A549 (cell line): ENCODE results near the gene SEC11A. TPM values are rescaled to one million over a fixed set of nuclear protein-coding genes. Genes with fewer than 3 reads are reported as not detected.
A peak's percentile ranks its signal among the peaks of the same experiment; 100 is the strongest.
"Not testable (repeated sequence)": the region's sequence is repeated elsewhere in the genome, so short reads cannot be mapped to it uniquely, and the experiment has no call there.

Source experiments
- ATAC-seq, 2 experiments: fragments of 200-7000 bp in 1 of 2; fragments of >200 bp in 1 of 2; cut with Nextera tagmentation in 1 of 2; cut with Tn5 transposase in 1 of 2; 3 replicates each; pipeline versions ENCODE4 v1.8.0 to v1.9.1; 2018 to 2020; ENCODE audit warnings: mild to moderate bottlenecking in 1 of 2, moderate library complexity in 1 of 2
- CTCF ChIA-PET: fragments of 300-600 bp; sonication (Branson Sonifier 250); formaldehyde crosslinking; extraction: SDS; loops from one replicate; lab custom pipeline; 2021; ENCODE audit warnings: antibody characterized with exemption, inconsistent platforms; lab: Yijun Ruan, JAX
- POLR2A ChIA-PET: fragments of 350-600 bp; formaldehyde crosslinking; extraction: SDS; loops from one replicate; lab custom pipeline; 2021; ENCODE audit warnings: antibody characterized with exemption, inconsistent platforms; lab: Yijun Ruan, JAX
- DNase-seq, 2 experiments: peaks; one replicate each; pipeline versions ENCODE4 v3.0.0 to v3.0.0-alpha.2; 2011 to 2016; ENCODE audit warnings: low read depth in 1 of 2, low spot score in 1 of 2
- FAIRE-seq: peaks from 2 replicates; lab custom pipeline; 2011; peaks lifted over from hg19 to GRCh38; lab: Jason Lieb, UNC
- H3K27ac ChIP-seq, 2 experiments: fragments of >200 bp; sonication (Bioruptor Twin); formaldehyde crosslinking; 3 replicates each; pipeline ENCODE4 v1.5.1; 2016 to 2017
- H3K4me1 ChIP-seq: fragments of >200 bp; sonication (Bioruptor Twin); formaldehyde crosslinking; 3 replicates; pipeline ENCODE4 v1.6.1; 2016
- H3K4me2 ChIP-seq: fragments of >200 bp; sonication (Bioruptor Twin); formaldehyde crosslinking; 3 replicates; pipeline ENCODE4 v1.6.1; 2016
- H3K4me3 ChIP-seq: fragments of >200 bp; sonication (Bioruptor Twin); formaldehyde crosslinking; 3 replicates; pipeline ENCODE4 v1.5.1; 2016
- H3K9me3 ChIP-seq: fragments of >200 bp; sonication (Bioruptor Twin); formaldehyde crosslinking; 3 replicates; pipeline ENCODE4 v1.6.1; 2016
- BHLHE40 ChIP-seq: IDR thresholded peaks from 2 replicates; pipeline ENCODE4 v1.6.1; 2012; ENCODE audit warnings: low read depth, low read length, inconsistent platforms
- CBX2 ChIP-seq: fragments of 200-600 bp; sonication (generic); IDR thresholded peaks from 2 replicates; pipeline ENCODE4 v1.6.1; 2016; ENCODE audit warnings: low read depth, mild to moderate bottlenecking, borderline replicate concordance
- CEBPB ChIP-seq, 2 experiments: fragments of >200 bp in 1 of 2; sonication (Bioruptor Twin) in 1 of 2; formaldehyde crosslinking in 1 of 2; IDR thresholded peaks; 2 replicates each; pipeline ENCODE4 v1.6.1; 2012 to 2016
- EP300 ChIP-seq, 2 experiments: fragments of >200 bp; sonication (Bioruptor Twin); formaldehyde crosslinking; IDR thresholded peaks; 2 replicates in 1 of 2; 3 replicates in 1 of 2; pipeline ENCODE4 v1.6.1; 2016 to 2017
- ESRRA ChIP-seq: fragments of 150-350 bp; IDR thresholded peaks from 2 replicates; pipeline ENCODE4 v1.6.1; 2014; ENCODE audit warnings: mild to moderate bottlenecking, low read length, borderline replicate concordance
- FOSL2 ChIP-seq, 2 experiments: fragments of 450-650 bp in 1 of 2; fragments of >200 bp in 1 of 2; sonication (Bioruptor Twin) in 1 of 2; formaldehyde crosslinking; IDR thresholded peaks; 2 replicates each; pipeline versions ENCODE4 v1.5.0 to v1.6.1; 2016 to 2020; ENCODE audit warnings: mild to moderate bottlenecking in 1 of 2, moderate library complexity in 1 of 2
- JUN ChIP-seq, 2 experiments: fragments of >200 bp; sonication (Bioruptor Twin); formaldehyde crosslinking; IDR thresholded peaks; 2 replicates in 1 of 2; 3 replicates in 1 of 2; pipeline ENCODE4 v1.6.1; 2016 to 2017
- NFE2L2 ChIP-seq: fragments of 150-350 bp; conservative IDR thresholded peaks from 2 replicates; pipeline ENCODE4 v1.6.1; 2014; ENCODE audit warnings: low read length
- POLR2A ChIP-seq: IDR thresholded peaks from 2 replicates; pipeline ENCODE4 v1.6.1; 2012; ENCODE audit warnings: mild to moderate bottlenecking, low read length
- RAD21 ChIP-seq, 2 experiments: fragments of >200 bp in 1 of 2; sonication (Bioruptor Twin) in 1 of 2; formaldehyde crosslinking in 1 of 2; IDR thresholded peaks in 1 of 2; conservative IDR thresholded peaks in 1 of 2; 2 replicates in 1 of 2; 3 replicates in 1 of 2; pipeline ENCODE4 v1.6.1; 2012 to 2018; ENCODE audit warnings: inconsistent platforms in 1 of 2
- RARB ChIP-seq: fragments of 250-450 bp; sonication (Bioruptor Pico); IDR thresholded peaks from 2 replicates; pipeline ENCODE4 v1.8.0; 2021; ENCODE audit warnings: mild to moderate bottlenecking, moderate library complexity
- RCOR1 ChIP-seq: fragments of 150-350 bp; IDR thresholded peaks from 2 replicates; pipeline ENCODE4 v1.6.1; 2014; ENCODE audit warnings: antibody characterized with exemption, low read length, low read depth
- RFX5 ChIP-seq: fragments of 450-650 bp; IDR thresholded peaks from 2 replicates; pipeline ENCODE4 v1.7.1; 2014; ENCODE audit warnings: antibody characterized with exemption, mild to moderate bottlenecking, moderate library complexity
- RNF2 ChIP-seq: fragments of 200-600 bp; sonication (generic); IDR thresholded peaks from 2 replicates; pipeline ENCODE4 v1.6.1; 2016; ENCODE audit warnings: low read depth, mild to moderate bottlenecking, antibody characterized with exemption, moderate library complexity, borderline replicate concordance
- SMC3 ChIP-seq: fragments of >200 bp; sonication (Bioruptor Twin); formaldehyde crosslinking; IDR thresholded peaks from 3 replicates; pipeline ENCODE4 v1.6.1; 2018; ENCODE audit warnings: inconsistent platforms
- TFCP2L1 ChIP-seq: fragments of 250-450 bp; sonication (Bioruptor Pico); IDR thresholded peaks from 2 replicates; pipeline ENCODE4 v1.5.0; 2021; ENCODE audit warnings: mild to moderate bottlenecking
- TP53 ChIP-seq: fragments of 250-450 bp; sonication (Bioruptor Pico); IDR thresholded peaks from 2 replicates; pipeline ENCODE4 v1.5.0; 2021; ENCODE audit warnings: mild to moderate bottlenecking, moderate library complexity
- ZC3H11A ChIP-seq: fragments of 450-650 bp; IDR thresholded peaks from 2 replicates; pipeline ENCODE4 v1.6.1; 2014; ENCODE audit warnings: antibody characterized with exemption, mild to moderate bottlenecking
- ZFP36 ChIP-seq: fragments of 450-650 bp; IDR thresholded peaks from 2 replicates; pipeline ENCODE4 v1.6.1; 2014; ENCODE audit warnings: borderline replicate concordance; ENCODE audit not compliant: partially characterized antibody
- ZSCAN20 ChIP-seq: fragments of 250-450 bp; sonication (Bioruptor Pico); IDR thresholded peaks from 2 replicates; pipeline ENCODE4 v1.8.0; 2022; ENCODE audit warnings: mild to moderate bottlenecking, moderate library complexity
- WGBS: methylation state at CpG from one replicate; pipeline ENCODE4 v1.1.6; 2017; ENCODE audit errors: missing lambda C conversion rate; 5-methylcytosine and 5-hydroxymethylcytosine counted together
- polyA plus RNA-seq, 4 experiments: library from polyadenylated mRNA; depleted of rRNA in 3 of 4; stranded (reverse); fragments of >200 nt; fragmentation: RNase III in 1 of 4; extraction: RNeasy Plus Mini Kit Qiagen cat#74134 plus additional on column Dnase treatment in 1 of 4; gene quantifications; 2 replicates in 3 of 4; 3 replicates in 1 of 4; pipeline ENCODE4 v1.2.3, GENCODE V29; 2011 to 2017
- TF ChIP-seq, protein P1 (sequence below): IDR thresholded peaks from 2 replicates; pipeline ENCODE4 v1.6.1; 2012
- TF ChIP-seq, protein P2 (sequence below): fragments of 150-350 bp; IDR thresholded peaks from 2 replicates; pipeline ENCODE4 v1.6.1; 2014; ENCODE audit warnings: low read depth, mild to moderate bottlenecking, low read length

Gene SEC11A
- polyA plus RNA-seq, 2 of the 4 experiments (the other 2 are of a cell fraction): 380 to 490 TPM

DNA sequence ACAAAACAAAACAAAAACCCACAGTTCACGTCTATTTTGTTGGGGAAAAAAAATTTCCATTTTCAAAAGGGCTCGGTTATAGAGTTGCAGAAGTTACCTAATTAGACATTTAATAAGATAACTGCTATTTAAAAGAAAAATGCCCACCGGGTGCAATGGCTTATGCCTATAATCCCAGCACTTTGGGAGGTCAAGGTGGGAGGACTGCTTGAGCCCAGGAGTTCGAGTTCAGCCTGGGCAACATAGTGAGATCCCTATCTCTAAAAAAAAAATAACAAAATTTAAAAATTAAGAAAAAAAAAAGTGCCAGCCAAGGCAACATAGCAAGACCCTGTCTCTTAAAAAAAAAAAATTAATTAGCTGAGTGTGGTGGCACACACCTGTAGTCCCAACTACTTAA lies 19.2 kb downstream of the SEC11A start:
- CTCF ChIA-PET: interaction anchor here (0.6 to 1.6 kb wide), 4 partner anchors 28 to 98 kb away, joined by 3 to 4 read pairs (median 3); no protein-coding TSS in a partner anchor
- POLR2A ChIA-PET: interaction anchor here (1.8 kb wide), 1 partner anchor 19 kb away, joined by 7 read pairs; the partner anchor contains the start of gene SEC11A
- H3K4me1 ChIP-seq: peaks cover 31% of the 10 kb centered on the region
- H3K27ac ChIP-seq: no peak overlapping the region
- 81% methylated on average over 4 of the region's 4 CpGs for WGBS
- no peaks in the 10 kb centered on the region for H3K9me3 ChIP-seq
- FAIRE-seq: no peak
- no peak for ATAC-seq
- no peak overlapping the region for H3K4me2 ChIP-seq
- TF ChIP-seq SMC3 (no peak), EP300 (IDR thresholded peaks at IDR 0.05) (no peak)
- no peak for DNase-seq
- H3K4me3 ChIP-seq: no peak overlapping the region

DNA sequence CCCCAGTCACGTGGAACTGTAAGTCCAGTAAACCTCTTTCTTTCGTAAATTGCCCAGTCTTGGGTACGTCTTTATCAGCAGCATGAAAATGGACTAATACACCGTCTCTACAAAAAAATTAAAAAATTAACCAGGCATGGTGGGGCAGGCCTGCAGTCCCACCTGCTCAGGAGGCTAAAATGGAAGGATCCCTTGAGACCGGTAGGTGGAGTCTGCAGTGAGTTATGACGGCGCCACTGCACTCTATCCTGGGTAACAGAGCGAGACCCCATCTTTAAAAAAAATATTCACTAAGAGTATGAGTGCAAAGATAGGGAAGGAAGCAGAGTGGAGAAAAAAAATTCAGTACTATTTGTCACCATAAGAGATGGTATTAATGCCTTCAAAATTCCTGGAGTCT lies 25.6 kb downstream of the SEC11A start:
- H3K4me3 ChIP-seq: no peak overlapping the region
- CTCF ChIA-PET: no interaction called here
- POLR2A ChIA-PET: no interaction called here
- DNase-seq (no peak), FAIRE-seq (no peak), ATAC-seq (no peak)
- H3K27ac ChIP-seq: no peak overlapping the region
- H3K4me2 ChIP-seq: no peak overlapping the region
- no peaks in the 10 kb centered on the region for H3K9me3 ChIP-seq
- TF ChIP-seq EP300 (IDR thresholded peaks at IDR 0.05): no peak
- no peak for TF ChIP-seq TP53 (CRISPR knock-in tag)
- TF ChIP-seq RARB: no peak
- TF ChIP-seq RFX5: no peak
- WGBS: 94% methylated on average over 8 of the region's 8 CpGs
- peaks cover 24% of the 10 kb centered on the region for H3K4me1 ChIP-seq

DNA sequence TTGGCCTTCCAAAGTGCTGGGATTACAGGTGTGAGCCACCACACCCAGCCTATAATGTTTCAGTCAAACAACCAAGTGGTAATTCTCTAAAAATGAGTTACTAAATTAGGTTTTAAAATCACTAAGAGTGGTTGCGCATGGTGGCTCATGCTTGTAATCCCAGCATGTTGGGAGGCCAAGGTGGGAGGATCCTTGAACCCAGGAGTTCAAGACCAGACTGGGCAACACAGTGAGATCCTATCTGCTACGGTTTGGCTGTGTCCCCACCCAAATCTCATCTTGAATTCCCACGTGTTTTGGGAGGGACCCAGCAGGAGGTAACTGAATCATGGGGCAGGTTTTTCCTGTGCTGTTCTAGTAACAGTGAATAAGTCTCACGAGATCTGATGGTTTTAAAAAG lies 26.1 kb downstream of the SEC11A start:
- ChIA-PET POLR2A (no interaction called here), CTCF (no interaction called here)
- no peak overlapping the region for H3K4me3 ChIP-seq
- peaks cover 29% of the 10 kb centered on the region for H3K4me1 ChIP-seq
- FAIRE-seq: no peak
- ATAC-seq: no peak
- WGBS: 80% methylated on average over 4 of the region's 4 CpGs
- DNase-seq: no peak
- H3K4me2 ChIP-seq: no peak overlapping the region
- TF ChIP-seq FOSL2 (IDR thresholded peaks at IDR 0.05) (no peak), FOSL2 (CRISPR knock-in tag; IDR thresholded peaks at IDR 0.05) (no peak), RAD21 (conservative IDR thresholded peaks at IDR 0.05 in 1 of 2, IDR thresholded peaks at IDR 0.05 in 1 of 2) (no peak), CEBPB (IDR thresholded peaks at IDR 0.05) (no peak), RCOR1 (no peak), SMC3 (no peak), ESRRA (no peak), ZC3H11A (no peak), CBX2 (no peak), BHLHE40 (no peak), TFCP2L1 (no peak), RNF2 (no peak), ZFP36 (no peak), JUN (IDR thresholded peaks at IDR 0.05) (no peak), POLR2A (no peak), ZSCAN20 (CRISPR knock-in tag) (no peak), NFE2L2 (no peak)
- TF ChIP-seq, protein P1, sequence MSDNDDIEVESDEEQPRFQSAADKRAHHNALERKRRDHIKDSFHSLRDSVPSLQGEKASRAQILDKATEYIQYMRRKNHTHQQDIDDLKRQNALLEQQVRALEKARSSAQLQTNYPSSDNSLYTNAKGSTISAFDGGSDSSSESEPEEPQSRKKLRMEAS: no peak
- TF ChIP-seq, protein P2, sequence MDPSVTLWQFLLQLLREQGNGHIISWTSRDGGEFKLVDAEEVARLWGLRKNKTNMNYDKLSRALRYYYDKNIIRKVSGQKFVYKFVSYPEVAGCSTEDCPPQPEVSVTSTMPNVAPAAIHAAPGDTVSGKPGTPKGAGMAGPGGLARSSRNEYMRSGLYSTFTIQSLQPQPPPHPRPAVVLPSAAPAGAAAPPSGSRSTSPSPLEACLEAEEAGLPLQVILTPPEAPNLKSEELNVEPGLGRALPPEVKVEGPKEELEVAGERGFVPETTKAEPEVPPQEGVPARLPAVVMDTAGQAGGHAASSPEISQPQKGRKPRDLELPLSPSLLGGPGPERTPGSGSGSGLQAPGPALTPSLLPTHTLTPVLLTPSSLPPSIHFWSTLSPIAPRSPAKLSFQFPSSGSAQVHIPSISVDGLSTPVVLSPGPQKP: no peak
- H3K9me3 ChIP-seq: no peaks in the 10 kb centered on the region
- no peak overlapping the region for H3K27ac ChIP-seq

DNA sequence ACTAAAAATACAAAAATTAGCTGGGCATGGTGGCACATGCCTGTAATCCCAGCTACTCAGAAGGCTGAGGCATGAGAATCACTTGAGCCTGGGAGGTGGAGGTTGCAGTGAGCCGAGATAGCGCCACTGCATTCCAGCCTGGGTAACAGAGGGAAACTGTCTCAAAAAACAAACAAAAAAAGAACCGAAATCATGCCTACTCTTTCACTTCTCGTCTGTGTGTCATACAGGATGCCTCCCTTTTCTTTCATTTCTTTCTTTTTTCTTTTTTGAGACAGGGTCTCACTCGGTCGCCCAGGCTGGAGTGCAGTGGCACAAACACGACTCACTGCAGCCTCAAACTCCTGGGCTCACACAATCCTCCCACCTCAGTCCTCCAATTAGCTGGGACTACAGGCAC lies 29.5 kb downstream of the SEC11A start:
- H3K4me2 ChIP-seq, FAIRE-seq, H3K4me3 ChIP-seq, ATAC-seq, POLR2A ChIA-PET, DNase-seq, H3K9me3 ChIP-seq: not testable (repeated sequence)
- Histone ChIP-seq H3K27ac (peak overlapping the region in 1 of 2 experiments; percentile 55; a peak in 2 of 6 replicates), H3K4me1 (peaks cover 24% of the 10 kb centered on the region)
- CTCF ChIA-PET: interaction anchor here (0.6 to 3.3 kb wide), 5 partner anchors 15 to 242 kb away, joined by 3 to 9 read pairs (median 3); partner anchors contain the start of gene NMB
- 93% methylated on average over 7 of the region's 7 CpGs for WGBS
